Stimulated activated CD8-positive, alpha-beta memory T cell treated with anti-CD3 and anti-CD28 coated beads, Interleukin-12 subunit alpha, Interleukin-12 subunit beta, amount 100 ng/mL, for 24 hours (primary cell): ENCODE results near the gene SLC5A3.
A peak's percentile ranks its signal among the peaks of the same experiment; 100 is the strongest.

ENCODE experiments used
- DNase-seq: peaks from one replicate; pipeline ENCODE4 v3.0.0-alpha.2; 2020; ENCODE audit errors: extremely low read depth

The SLC5A3 gene

DNA sequence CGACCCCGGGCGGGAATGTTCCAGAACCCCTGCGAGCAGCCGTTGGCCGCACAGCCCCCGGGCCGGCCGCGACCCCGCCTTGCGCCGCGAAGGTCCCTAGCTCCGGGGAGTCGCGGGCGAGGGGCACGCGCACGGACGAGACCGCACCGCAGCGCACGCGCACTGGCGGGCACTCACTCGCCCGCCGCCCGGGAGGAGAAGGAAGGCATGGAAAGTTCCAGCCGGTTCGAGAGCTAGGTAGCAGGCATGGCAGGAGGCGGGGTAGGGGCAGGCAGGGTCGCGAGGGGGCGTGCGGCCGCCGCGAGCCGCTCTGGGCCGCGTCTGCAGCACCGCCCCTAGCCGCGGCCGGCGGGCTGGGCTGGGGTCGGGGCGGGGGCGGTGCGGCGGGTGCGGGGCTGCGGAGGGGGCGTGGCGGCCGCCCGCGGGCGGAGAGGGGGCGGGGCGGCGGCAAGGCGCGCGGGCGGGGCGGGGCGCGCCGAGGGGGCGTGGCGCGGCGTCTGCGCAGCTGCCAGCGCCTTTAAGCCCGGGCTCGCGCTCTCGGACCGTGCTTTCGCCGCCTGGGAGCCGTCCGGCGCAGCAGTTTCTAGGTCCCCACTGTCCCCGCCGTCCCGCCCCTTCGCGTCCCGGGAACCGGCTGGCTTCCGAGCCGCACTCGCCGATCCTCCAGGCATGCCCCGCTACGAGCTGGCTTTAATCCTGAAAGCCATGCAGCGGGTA is at the start of gene SLC5A3, which contains the start of gene MRPS6:
TSS of gene SLC5A3 (plus strand) at position 547 of the 717 bp plus-strand sequence. CDS start 21,621 bp downstream, outside the sequence.
TSS of gene MRPS6 (plus strand) at position 547 of the 717 bp plus-strand sequence. CDS start at position 670, 123 bp downstream.
- peak; percentile 46 for DNase-seq

DNA sequence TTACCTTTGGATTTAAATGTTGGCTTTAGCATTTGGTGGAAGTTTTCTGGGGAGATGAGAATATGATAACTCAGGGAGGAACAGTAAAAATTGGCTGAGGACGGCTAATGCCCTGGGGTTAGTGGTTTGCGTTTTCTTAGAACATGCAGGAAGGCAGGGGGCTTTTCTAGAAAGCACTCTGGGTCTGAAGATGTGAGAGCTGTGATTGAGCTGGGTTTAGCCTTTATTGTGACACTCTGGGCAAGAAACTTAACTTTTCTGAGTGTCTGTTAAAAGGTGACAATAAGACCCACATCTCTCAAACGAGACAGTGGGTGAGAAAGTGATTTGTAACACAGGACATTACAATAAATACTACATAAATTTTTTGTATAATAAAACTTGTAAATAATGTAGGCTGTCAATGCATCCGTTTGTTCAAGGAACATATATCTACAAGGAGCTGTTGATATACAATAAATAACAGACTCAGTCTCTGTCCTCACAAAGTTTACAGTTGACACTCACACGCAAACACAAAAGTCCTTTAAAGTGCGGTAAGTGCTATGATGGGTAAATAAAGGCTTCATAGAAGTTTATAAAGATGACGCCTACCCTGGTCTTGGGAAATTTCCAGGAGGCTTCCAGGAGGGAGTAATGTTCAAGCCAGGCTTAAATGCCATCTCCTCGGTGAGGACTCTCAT is 49.5 kb upstream of the SLC5A3 start:
- no peak for DNase-seq

GRCh38 chr21:34024374-34024693 is 49.0 kb upstream of the SLC5A3 start:
- no peak for DNase-seq

GRCh38 chr21:34027721-34028461 is 45.5 kb upstream of the SLC5A3 start:
- no peak for DNase-seq

- DNase-seq, result no peak
These were observed 43.4 kb upstream of the SLC5A3 start for GRCh38 chr21:34029743-34030528.

DNA sequence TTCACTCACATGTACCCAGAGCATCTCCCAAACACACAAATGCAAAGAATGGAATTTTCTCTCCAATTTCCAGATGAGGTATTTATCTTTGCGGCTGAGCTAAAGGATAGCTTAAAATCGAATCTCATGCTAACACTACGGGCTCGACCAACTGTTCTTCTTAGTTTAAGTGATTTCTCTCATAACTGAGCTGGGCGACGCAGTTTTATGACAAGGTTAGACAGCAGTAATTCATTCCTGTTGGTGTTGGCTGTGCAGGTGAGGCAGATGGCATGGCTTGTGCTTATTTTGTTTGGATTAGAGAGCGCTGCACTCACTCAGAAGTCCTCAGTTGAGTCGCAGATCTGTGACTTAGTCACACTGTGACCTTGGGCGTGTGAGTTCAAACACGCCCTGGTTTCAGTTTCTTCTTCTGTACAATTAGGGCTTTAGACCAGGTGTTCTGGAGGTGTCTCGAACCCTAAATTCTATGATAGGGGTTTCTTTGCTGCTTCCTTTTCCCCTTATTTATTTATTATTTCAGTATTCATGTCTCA is 41.5 kb upstream of the SLC5A3 start:
- no peak for DNase-seq

GRCh38 chr21:34034369-34035014 is 38.9 kb upstream of the SLC5A3 start:
- DNase-seq, result no peak

DNA sequence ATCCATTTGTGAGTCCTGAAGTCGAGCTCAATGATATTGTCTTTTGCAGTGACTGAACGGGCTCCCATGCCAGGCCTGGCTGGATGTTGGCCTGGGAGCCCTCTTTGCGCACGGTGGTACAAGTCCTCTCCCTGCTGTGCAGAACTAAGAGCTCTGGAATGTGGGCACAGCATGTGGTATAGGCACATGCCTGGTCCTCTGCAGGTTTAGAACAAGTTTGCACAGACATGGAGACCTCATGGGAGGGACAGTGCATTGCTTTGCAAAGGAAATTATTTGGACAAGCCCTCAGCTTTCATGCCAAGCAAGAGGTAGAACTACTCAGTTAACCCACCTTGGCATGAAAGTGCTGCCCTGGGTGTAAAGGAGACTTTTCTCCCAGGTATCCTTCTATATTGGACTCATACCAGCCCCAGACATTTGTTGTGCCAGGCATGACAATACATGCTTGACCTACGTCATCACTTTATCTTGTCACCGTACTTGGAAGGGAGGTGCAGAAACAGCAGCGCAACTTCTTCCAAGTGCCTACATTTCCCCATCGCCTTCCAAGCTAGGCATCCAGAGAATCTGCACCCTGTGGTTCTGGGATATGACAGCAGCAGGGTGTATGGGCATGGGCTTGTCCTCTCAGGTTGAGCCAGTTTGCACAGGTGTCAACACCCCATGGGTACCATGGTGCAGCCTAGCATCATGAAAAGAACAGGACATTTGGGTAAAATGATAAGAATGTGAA is 37.6 kb upstream of the SLC5A3 start:
- no peak for DNase-seq

- DNase-seq, result no peak
These were observed 36.2 kb upstream of the SLC5A3 start for GRCh38 chr21:34037009-34037795.

DNA sequence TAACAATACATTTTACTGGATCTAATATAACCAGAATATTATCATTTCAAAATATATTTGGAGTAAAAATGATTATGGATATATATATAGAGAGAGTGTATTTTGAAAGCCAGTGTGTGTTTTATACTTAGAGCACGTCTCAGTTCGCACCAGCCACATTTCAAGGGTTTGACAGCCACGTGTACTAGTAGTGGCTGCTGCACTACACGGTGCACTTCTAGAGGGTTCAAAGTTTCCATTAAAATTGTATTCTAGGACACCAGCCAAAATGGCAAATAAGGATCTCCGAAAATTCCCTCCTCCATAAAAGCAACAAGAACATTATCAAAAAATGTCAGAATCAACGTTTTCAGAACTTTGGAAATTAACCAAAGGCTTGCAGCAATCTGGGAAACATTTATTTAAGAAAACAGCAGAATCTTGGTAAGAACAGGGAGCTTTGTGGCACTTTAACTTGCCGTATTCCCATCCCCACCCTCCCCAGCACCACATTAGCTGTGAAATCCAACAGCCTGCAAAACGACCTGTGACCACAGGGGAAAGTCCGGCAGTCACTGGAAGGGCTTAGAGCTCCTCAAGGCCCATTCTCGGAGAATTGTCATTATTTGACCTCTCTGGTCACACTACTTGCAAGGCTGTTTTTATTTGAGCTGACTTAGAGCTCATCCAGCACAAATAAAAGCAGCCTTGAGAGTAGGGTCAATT is 33.5 kb upstream of the SLC5A3 start:
- no peak for DNase-seq

GRCh38 chr21:34042735-34043134 is 30.6 kb upstream of the SLC5A3 start:
- DNase-seq, result no peak

DNA sequence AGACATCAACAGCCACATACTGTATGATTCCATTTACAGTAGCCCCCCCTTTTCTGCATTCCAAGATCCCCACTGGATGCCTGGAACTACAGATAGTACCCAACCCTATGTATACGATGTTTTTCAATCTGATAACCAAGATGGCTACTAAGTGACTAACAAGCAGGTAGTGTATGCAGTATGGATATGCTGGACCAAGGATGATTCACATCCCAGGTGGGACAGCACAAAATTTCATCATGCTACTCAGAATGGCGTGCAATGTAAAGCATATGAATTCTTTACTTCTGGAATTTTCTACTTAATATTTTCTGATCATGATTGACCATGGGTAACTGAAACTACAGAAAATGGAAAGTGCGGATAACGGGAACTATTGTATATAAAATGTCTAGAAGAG is 30.0 kb upstream of the SLC5A3 start:
- DNase-seq, result no peak

DNA sequence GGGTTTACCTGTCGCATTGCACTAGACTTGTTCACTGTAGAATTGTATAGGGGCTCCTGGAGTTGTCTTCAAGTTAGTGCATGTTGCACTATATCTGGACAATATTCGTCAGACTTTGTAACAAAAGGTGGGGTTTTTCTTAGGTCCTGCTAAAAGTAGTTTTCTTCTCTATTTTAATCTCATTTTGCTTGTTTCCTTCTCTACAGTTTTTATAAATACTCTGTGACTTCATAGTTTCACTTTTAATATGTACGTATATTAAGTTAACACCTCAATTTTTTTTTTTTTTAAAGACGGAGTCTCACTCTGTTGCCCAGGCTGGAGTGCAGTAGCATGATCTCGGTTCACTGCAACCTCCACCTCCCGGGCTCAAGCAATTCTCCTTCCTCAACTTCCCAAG is 26.5 kb upstream of the SLC5A3 start:
- no peak for DNase-seq

GRCh38 chr21:34047835-34048234 is 25.5 kb upstream of the SLC5A3 start:
- no peak for DNase-seq

DNA sequence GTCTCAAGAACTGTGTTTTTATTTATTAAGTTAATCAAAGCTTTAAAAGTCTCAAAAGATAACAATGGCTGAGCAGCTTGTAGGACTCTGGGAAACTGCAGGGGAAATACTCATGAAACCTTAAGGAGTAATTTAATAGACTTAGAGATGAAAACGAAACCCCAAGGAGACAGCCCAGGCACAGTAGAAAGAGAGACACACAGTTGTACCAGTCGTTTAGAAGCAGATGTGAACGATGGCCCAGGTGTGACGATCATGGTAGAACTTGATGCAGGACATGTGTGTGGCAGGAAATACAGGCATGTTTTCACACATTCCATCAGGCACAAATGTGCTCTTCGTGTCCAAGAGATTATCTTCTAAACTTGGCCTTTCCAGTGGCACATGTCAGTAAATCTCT is 21.2 kb upstream of the SLC5A3 start:
- no peak for DNase-seq

- no peak for DNase-seq
These were observed 19.1 kb upstream of the SLC5A3 start for GRCh38 chr21:34054259-34054658.

GRCh38 chr21:34055615-34056014 is 17.8 kb upstream of the SLC5A3 start:
- no peak for DNase-seq

DNA sequence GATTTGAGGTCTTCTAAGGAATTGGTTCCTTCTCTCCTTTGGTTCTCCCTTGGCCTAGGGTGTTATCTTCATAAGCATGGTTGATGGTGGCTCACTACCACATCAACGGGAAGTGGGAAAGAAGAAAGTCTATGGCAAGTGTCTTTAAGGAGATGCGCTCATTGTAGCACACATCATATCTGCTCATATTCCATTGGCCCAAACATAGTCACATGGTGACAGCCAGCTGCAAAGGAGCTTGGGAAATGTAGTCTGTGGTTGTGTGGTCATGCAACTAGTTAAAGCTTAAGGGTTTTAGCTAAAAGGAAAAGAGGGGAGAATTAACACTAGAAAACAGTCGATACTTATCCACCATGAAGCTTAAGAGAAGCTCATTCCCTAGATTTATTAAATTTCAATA is 11.4 kb upstream of the SLC5A3 start:
- no peak for DNase-seq

DNA sequence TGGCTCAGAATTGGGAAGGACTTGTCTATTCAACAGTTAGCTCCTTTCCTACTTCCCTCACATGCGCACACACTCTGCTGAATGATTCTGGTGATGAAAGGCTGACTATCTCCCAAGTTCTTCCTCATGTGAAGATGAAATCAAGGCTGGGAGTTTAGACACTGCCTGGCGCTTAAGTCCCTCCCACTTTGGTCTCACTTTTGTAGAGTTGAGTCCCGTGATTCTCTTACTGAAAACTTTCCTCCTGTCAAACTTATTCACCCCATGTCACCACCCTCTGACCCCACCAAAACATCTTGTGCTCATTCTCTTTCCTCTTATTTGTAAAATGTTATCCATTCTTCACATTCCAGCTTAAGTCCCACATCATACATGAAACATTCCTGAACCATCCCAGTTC is 8.4 kb upstream of the SLC5A3 start:
- no peak for DNase-seq
